Thymus (tissue), 11 donors: Measurements from ENCODE around the gene DICER1. TPM values are rescaled to one million over a fixed set of nuclear protein-coding genes. Genes with fewer than 3 reads are reported as not detected.
A peak's percentile ranks its signal among the peaks of the same experiment; 100 is the strongest.

Experiments used
- DNase-seq, 9 donors: peaks; one replicate each; pipeline ENCODE4 v3.0.0-alpha.2; 2013; ENCODE audit warnings: low spot score in 9 of 9, low read depth in 6 of 9, missing footprints in 1 of 9
- H3K27ac ChIP-seq, 2 donors: one replicate each; pipeline ENCODE4 v1.5.1; 2013; ENCODE audit warnings: control low read depth in 1 of 2, low read depth in 1 of 2, low read length in 1 of 2, mild to moderate bottlenecking in 1 of 2, moderate library complexity in 1 of 2
- H3K27me3 ChIP-seq, 2 donors: one replicate each; pipeline ENCODE4 v1.5.1; 2013; ENCODE audit warnings: low read length in 1 of 2; ENCODE audit not compliant: control insufficient read depth in 2 of 2, insufficient read depth in 1 of 2
- H3K36me3 ChIP-seq, 2 donors: one replicate each; pipeline ENCODE4 v1.5.1; 2013; ENCODE audit warnings: low read length in 1 of 2, mild to moderate bottlenecking in 1 of 2, moderate library complexity in 1 of 2; ENCODE audit not compliant: control insufficient read depth in 2 of 2, insufficient read depth in 2 of 2
- H3K4me1 ChIP-seq, 2 donors: one replicate each; pipeline ENCODE4 v1.5.1; 2013; ENCODE audit warnings: low read length in 2 of 2; ENCODE audit not compliant: control insufficient read depth in 2 of 2, insufficient read depth in 2 of 2
- H3K4me3 ChIP-seq, 2 donors: one replicate each; pipeline ENCODE4 v1.5.1; 2013; ENCODE audit warnings: low read length in 2 of 2, control low read depth in 1 of 2, mild to moderate bottlenecking in 1 of 2
- H3K9me3 ChIP-seq, 2 donors: one replicate each; pipeline ENCODE4 v1.5.1; 2013; ENCODE audit warnings: low read length in 1 of 2, mild to moderate bottlenecking in 1 of 2; ENCODE audit not compliant: control insufficient read depth in 2 of 2, insufficient read depth in 1 of 2
- WGBS: extraction: QIAGEN DNeasy Blood & Tissue Kit; methylation state at CpG from one replicate; pipeline ENCODE4 v1.1.7; 2013; 5-methylcytosine and 5-hydroxymethylcytosine counted together
- polyA plus RNA-seq: library from polyadenylated mRNA; stranded (reverse); fragments of 200-250 nt; gene quantifications from one replicate; pipeline ENCODE4 v1.2.3, GENCODE V29; 2013
- total RNA-seq: library from RNA; stranded (reverse); fragments of 120-200 nt; gene quantifications from one replicate; pipeline ENCODE4 v1.2.4, GENCODE V29; 2013
- donor health status: healthy.

The DICER1 gene
- total and polyA plus RNA-seq, 2 donors = 14.8 to 33.3 TPM

DNA sequence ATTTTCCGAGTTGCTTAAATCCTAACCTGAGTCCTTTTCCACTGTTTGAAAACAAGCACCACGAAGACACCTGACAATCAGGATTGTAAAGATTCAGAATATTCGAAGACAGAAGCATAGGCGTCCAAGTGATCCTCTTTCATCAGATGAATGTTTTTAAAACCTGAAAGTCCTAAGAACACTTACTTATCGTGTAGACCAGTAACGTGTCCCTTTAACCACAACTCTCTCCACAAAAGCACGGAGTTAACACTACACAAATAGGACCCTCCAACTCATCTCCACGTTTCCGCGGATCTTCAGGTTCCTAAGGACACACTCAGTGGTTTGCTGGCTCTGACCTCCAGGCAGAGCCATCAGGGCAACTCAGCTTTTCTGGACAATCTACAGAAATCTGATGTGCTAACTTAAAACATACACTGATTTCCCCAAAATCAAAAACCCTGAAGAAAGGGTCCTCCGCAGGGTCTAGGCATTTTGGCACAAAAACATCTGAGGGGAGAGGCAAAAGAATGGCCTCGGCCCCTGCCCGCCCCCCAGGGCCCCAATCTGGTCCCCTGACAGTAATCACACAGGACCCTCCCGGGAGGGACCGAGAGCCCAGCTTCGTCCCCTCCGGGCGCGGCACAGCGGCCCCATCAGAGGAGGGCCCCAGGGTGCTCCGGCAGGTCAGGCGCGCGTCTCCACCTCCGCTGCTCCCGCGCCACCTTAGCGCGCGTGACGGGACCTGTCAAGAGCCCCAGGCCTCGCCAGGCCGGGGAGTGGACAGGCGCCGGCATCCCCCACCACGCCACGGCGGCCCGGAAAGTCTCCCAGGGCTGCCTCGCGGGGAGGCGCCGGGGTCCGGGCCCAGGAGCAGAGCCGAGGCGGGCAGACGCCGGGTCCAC lies 925 bp downstream of the DICER1 start:
- 1% methylated on average over 48 of the region's 48 CpGs for WGBS
- no peaks in the 10 kb centered on the region for H3K36me3 ChIP-seq
- peaks cover 10 to 12% of the 10 kb centered on the region in 2 donors for H3K4me1 ChIP-seq
- H3K4me3 ChIP-seq = peak overlapping the region; percentile 73 to 84
- DNase-seq = peak in 3 of 9 donors; percentile 28 to 59 (median 41)
- H3K27ac ChIP-seq = peak overlapping the region; percentile 42 to 92
- no peaks in the 10 kb centered on the region for H3K9me3 ChIP-seq
- no peaks in the 10 kb centered on the region for H3K27me3 ChIP-seq

DNA sequence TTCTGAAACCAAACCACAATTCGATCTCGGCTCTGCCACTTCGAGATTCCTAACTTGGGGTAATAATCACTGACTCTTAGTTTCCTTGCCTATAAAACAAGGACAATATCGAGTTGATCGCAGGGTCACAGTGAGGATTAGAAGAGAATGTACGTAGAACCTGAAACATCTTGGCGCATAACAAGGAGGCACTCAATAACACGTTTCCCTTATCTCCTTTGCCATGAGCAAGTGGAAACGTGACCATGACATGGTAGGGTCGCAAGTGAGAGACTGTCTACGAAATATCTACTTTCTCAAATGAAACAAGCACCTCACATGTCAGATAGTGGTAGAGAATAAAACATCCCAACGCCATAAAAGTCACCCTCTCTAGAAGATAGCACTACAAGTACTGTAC lies 2.3 kb downstream of the DICER1 start:
- H3K27ac ChIP-seq = no peak overlapping the region
- no peaks in the 10 kb centered on the region for H3K27me3 ChIP-seq
- no peak overlapping the region for H3K4me3 ChIP-seq
- whole genome bisulfite sequencing = 93% methylated on average over 12 of the region's 12 CpGs
- DNase-seq = no peak
- no peaks in the 10 kb centered on the region for H3K36me3 ChIP-seq
- no peaks in the 10 kb centered on the region for H3K9me3 ChIP-seq
- H3K4me1 ChIP-seq = peaks cover 10 to 12% of the 10 kb centered on the region in 2 donors

DNA sequence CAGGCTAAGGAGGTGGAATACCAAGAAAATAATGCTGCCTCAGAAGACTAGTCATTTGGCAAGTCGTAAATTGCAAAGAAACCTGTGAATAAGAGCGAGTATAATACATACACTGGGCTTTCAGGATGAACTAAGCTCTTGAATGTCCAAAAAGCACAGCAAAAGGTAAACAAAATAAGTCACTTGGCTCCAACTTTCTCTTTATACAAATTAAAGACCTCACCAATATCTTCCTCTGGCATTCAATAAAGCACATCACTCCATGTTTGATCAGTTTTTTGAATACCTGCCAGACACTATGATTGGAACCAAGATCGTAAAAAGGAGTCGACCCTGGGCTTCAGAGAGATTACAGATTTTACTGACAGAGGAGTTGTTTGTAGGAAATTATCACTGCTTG lies 3.5 kb downstream of the DICER1 start:
- DNase-seq = no peak
- H3K9me3 ChIP-seq = no peaks in the 10 kb centered on the region
- H3K36me3 ChIP-seq = no peaks in the 10 kb centered on the region
- no peak overlapping the region for H3K4me3 ChIP-seq
- H3K27me3 ChIP-seq = no peaks in the 10 kb centered on the region
- H3K4me1 ChIP-seq = peaks cover 10 to 12% of the 10 kb centered on the region in 2 donors
- no peak overlapping the region for H3K27ac ChIP-seq
- 94% methylated on average over 4 of the region's 4 CpGs for WGBS

DNA sequence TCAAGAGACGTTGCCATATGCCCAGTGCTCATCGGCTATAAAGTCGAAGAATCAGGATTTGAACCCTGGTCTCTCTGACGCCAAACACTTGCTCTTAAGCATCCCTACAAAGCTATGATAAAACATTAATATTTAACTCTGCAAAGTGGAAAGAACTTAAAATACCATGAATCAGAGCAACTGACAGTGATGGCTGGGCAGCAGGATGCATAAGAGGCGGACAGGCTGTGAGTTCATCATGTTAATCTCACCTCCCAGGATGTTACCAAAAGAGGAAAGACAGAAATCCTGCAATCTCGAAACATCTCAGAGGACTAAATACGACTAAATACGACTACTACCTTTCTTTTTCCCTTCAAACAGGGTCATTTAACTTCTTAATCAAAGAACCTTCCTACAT lies 5.8 kb downstream of the DICER1 start:
- 95% methylated on average over 8 of the region's 8 CpGs for WGBS
- H3K9me3 ChIP-seq = peaks cover 0 to 1% of the 10 kb centered on the region in 2 donors
- DNase-seq = no peak

DNA sequence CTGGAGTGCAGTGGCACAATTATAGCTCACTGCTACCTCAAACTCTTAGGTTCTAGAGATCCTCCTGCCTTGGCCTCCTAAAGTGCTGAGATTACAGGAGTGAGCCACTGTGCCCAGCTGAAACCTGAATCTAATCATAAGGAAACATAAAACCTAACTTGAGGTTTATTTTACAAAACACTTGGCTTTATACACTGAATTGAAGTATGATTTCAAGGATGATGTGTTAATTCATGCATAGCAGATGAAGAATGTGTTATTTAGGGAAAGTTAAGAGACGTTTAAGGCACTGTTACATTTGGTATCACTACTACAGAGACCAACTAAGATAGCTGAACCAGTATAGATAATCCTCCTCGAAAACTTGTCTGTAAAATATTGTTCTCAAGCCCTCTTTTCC lies 6.4 kb downstream of the DICER1 start:
- Histone ChIP-seq H3K9me3 (peaks cover 0 to 8% of the 10 kb centered on the region in 2 donors), H3K36me3 (no peaks in the 10 kb centered on the region), H3K27ac (no peak overlapping the region), H3K4me3 (no peak overlapping the region), H3K27me3 (no peaks in the 10 kb centered on the region), H3K4me1 (peaks cover 4 to 5% of the 10 kb centered on the region in 2 donors)
- no peak for DNase-seq
- 95% methylated on average over 2 of the region's 2 CpGs for WGBS

More for the DNA sequence above, 5.8 kb downstream of the DICER1 start:
- Histone ChIP-seq H3K4me1 (peaks cover 4 to 7% of the 10 kb centered on the region in 2 donors), H3K27me3 (no peaks in the 10 kb centered on the region), H3K36me3 (no peaks in the 10 kb centered on the region), H3K4me3 (no peak overlapping the region), H3K27ac (no peak overlapping the region)

DNA sequence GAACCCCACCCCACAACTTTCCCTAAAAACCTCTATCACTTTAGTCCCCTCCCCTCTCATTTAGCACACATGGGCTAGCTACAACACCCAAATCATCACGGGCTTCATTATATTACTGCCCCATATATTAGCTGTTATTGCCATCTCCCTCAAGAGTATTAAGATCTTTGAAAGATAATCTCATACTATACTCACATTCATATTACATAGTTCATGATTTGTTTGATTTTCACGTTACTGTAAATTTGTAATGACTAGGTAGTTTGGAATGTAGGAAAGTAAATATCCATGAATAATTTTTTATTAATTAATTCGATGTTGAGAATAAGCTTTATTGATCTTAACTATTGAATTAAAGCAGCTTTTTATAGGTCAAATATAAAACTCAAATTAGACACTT lies 7.9 kb downstream of the DICER1 start:
- Histone ChIP-seq H3K4me1 (no peaks in the 10 kb centered on the region), H3K36me3 (no peaks in the 10 kb centered on the region)
- WGBS = 97% methylated on average over 3 of the region's 3 CpGs

GRCh38 chr14:95147597-95147996 lies 9.7 kb downstream of the DICER1 start:
- Histone ChIP-seq H3K27me3 (no peaks in the 10 kb centered on the region), H3K36me3 (no peaks in the 10 kb centered on the region), H3K4me1 (no peaks in the 10 kb centered on the region), H3K27ac (no peak overlapping the region), H3K9me3 (peaks cover 0 to 8% of the 10 kb centered on the region in 2 donors), H3K4me3 (no peak overlapping the region)
- 96% methylated on average over 7 of the region's 7 CpGs for WGBS
- DNase-seq = no peak

More for the DNA sequence above, 7.9 kb downstream of the DICER1 start:
- no peak for DNase-seq
- H3K9me3 ChIP-seq = peaks cover 0 to 8% of the 10 kb centered on the region in 2 donors
- H3K27ac ChIP-seq = no peak overlapping the region
- H3K4me3 ChIP-seq = no peak overlapping the region
- H3K27me3 ChIP-seq = no peaks in the 10 kb centered on the region

DNA sequence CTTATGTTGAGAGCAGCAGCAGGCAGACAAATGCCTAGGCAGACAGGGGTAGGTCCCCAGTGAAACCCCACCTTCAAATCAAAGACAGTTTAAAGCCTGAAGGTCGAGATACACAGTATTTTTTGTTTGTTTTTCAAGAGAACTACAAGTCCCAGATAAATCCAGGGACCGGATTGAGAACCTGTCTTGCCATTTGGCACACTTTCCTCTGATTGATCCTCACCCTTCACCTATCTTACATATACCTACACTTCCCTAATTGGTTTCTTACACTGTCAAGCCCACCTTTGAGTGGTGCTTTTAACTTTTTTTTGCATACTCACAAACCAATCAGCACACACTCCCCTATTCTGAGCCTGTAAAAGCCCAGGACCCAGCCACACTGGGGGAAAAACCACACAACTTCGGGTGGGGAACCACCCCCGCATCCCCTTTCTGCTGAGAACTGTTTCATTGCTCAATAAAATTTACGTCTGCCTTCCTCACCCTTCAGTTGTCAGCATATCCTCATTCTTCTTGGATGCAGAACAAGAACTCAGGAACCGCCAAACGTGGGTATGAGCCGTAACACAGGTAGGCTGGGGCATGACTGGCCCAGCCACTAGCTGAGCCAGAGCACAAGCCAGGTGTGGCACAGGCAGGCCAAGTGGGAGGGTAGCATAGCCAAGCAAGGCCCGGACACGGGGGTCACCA lies 11.1 kb downstream of the DICER1 start:
- H3K9me3 ChIP-seq = peaks cover 0 to 8% of the 10 kb centered on the region in 2 donors
- no peak for DNase-seq
- H3K27me3 ChIP-seq = no peaks in the 10 kb centered on the region
- H3K27ac ChIP-seq = no peak overlapping the region
- H3K36me3 ChIP-seq = no peaks in the 10 kb centered on the region
- 94% methylated on average over 10 of the region's 10 CpGs for WGBS
- no peaks in the 10 kb centered on the region for H3K4me1 ChIP-seq
- H3K4me3 ChIP-seq = no peak overlapping the region

GRCh38 chr14:95144849-95145248 lies 12.5 kb downstream of the DICER1 start:
- H3K27me3 ChIP-seq = no peaks in the 10 kb centered on the region
- H3K4me1 ChIP-seq = no peaks in the 10 kb centered on the region
- no peak overlapping the region for H3K27ac ChIP-seq
- no peak for DNase-seq
- no peak overlapping the region for H3K4me3 ChIP-seq
- 97% methylated on average over 2 of the region's 2 CpGs for WGBS
- peaks cover 0 to 8% of the 10 kb centered on the region in 2 donors for H3K9me3 ChIP-seq
- H3K36me3 ChIP-seq = no peaks in the 10 kb centered on the region
